Urinary bladder (tissue), 4 donors: ENCODE data around the gene PBX1. TPM values are rescaled to one million over a fixed set of nuclear protein-coding genes. Genes with fewer than 3 reads are reported as not detected.
A peak's percentile ranks its signal among the peaks of the same experiment; 100 is the strongest.
"Not testable (repeated sequence)": the region's sequence is repeated elsewhere in the genome, so short reads cannot be mapped to it uniquely, and the experiment has no call there.

Source experiments
- DNase-seq: peaks from one replicate; pipeline ENCODE4 v3.0.0-alpha.2; 2015; ENCODE audit errors: extremely low spot score
- H3K27ac ChIP-seq: one replicate; pipeline ENCODE4 v1.5.1; 2013; ENCODE audit warnings: low read depth, mild to moderate bottlenecking, moderate library complexity
- H3K36me3 ChIP-seq: one replicate; pipeline ENCODE4 v1.6.1; 2013; ENCODE audit warnings: mild to moderate bottlenecking, moderate library complexity; ENCODE audit not compliant: insufficient read depth
- H3K4me1 ChIP-seq: one replicate; pipeline ENCODE4 v1.6.1; 2013; ENCODE audit warnings: mild to moderate bottlenecking, moderate library complexity; ENCODE audit not compliant: insufficient read depth
- H3K4me3 ChIP-seq: one replicate; pipeline ENCODE4 v1.5.1; 2013; ENCODE audit warnings: low read depth, low read length
- WGBS: extraction: QIAGEN DNeasy Blood & Tissue Kit; methylation state at CpG from one replicate; pipeline ENCODE4 v1.1.7; 2013; 5-methylcytosine and 5-hydroxymethylcytosine counted together
- polyA plus RNA-seq: library from polyadenylated mRNA; stranded (reverse); fragments of 200-250 nt; gene quantifications from one replicate; pipeline ENCODE4 v1.2.3, GENCODE V29; 2013
- total RNA-seq: library from RNA; depleted of rRNA; stranded (reverse); fragments of >200 nt; gene quantifications from one replicate; pipeline ENCODE4 v1.2.3, GENCODE V29; 2014
- donor health status: healthy with polysubstance abuse.
- donor health status: healthy.

The PBX1 gene
- total RNA-seq: 241 TPM
- 67.8 TPM for polyA plus RNA-seq

GRCh38 chr1:164558461-164559341 lies at the start of gene PBX1:
PBX1 (plus strand) TSS chr1:164559184.
- no peaks in the 10 kb centered on the region for H3K4me1 ChIP-seq
- WGBS: under 1% methylated on average over 28 of the region's 28 CpGs
- peak; percentile 98 for DNase-seq
- peak within 1 kb of the TSS; percentile 73 for H3K27ac ChIP-seq
- no peaks in the 10 kb centered on the region for H3K36me3 ChIP-seq
- H3K4me3 ChIP-seq: peak within 1 kb of the TSS; percentile 84

- Histone ChIP-seq H3K4me3 (no peak overlapping the region), H3K27ac (no peak overlapping the region), H3K36me3 (no peaks in the 10 kb centered on the region), H3K4me1 (no peaks in the 10 kb centered on the region)
- no peak for DNase-seq
- 93% methylated on average over 1 of the region's 1 CpG for WGBS
These were observed 48.5 kb upstream of the PBX1 start for GRCh38 chr1:164510435-164510834.

- DNase-seq: no peak
- no peaks in the 10 kb centered on the region for H3K36me3 ChIP-seq
- WGBS: 87% methylated on average over 5 of the region's 5 CpGs
- peaks cover 3% of the 10 kb centered on the region for H3K4me1 ChIP-seq
- no peak overlapping the region for H3K27ac ChIP-seq
- H3K4me3 ChIP-seq: no peak overlapping the region
These were observed 47.8 kb upstream of the PBX1 start for GRCh38 chr1:164511001-164511705.

- Histone ChIP-seq H3K27ac (no peak overlapping the region), H3K4me3 (no peak overlapping the region), H3K4me1 (peaks cover 3% of the 10 kb centered on the region), H3K36me3 (no peaks in the 10 kb centered on the region)
- no peak for DNase-seq
- WGBS: 67% methylated on average over 2 of the region's 2 CpGs
These were observed 43.8 kb upstream of the PBX1 start for GRCh38 chr1:164515231-164515630.

- Histone ChIP-seq H3K4me3 (no peak overlapping the region), H3K36me3 (no peaks in the 10 kb centered on the region), H3K4me1 (peaks cover 3% of the 10 kb centered on the region), H3K27ac (no peak overlapping the region)
- peak; percentile 60 for DNase-seq
- WGBS: 63% methylated on average over 8 of the region's 8 CpGs
These were observed 43.2 kb upstream of the PBX1 start for GRCh38 chr1:164515711-164516331.

GRCh38 chr1:164516591-164516990 lies 42.4 kb upstream of the PBX1 start:
- no peaks in the 10 kb centered on the region for H3K36me3 ChIP-seq
- no peak overlapping the region for H3K4me3 ChIP-seq
- 86% methylated on average over 7 of the region's 7 CpGs for WGBS

GRCh38 chr1:164518692-164519332 lies 40.2 kb upstream of the PBX1 start:
- DNase-seq: no peak
- Histone ChIP-seq H3K4me1 (peaks cover 3% of the 10 kb centered on the region), H3K36me3 (no peaks in the 10 kb centered on the region), H3K27ac (no peak overlapping the region), H3K4me3 (no peak overlapping the region)
- 89% methylated on average over 3 of the region's 3 CpGs for WGBS

More at GRCh38 chr1:164516591-164516990, 42.4 kb upstream of the PBX1 start:
- no peak overlapping the region for H3K27ac ChIP-seq
- no peak for DNase-seq
- peaks cover 3% of the 10 kb centered on the region for H3K4me1 ChIP-seq

GRCh38 chr1:164519426-164519825 lies 39.6 kb upstream of the PBX1 start:
- Histone ChIP-seq H3K36me3 (no peaks in the 10 kb centered on the region), H3K4me1 (peaks cover 3% of the 10 kb centered on the region), H3K4me3 (no peak overlapping the region), H3K27ac (no peak overlapping the region)
- DNase-seq: no peak
- 79% methylated on average over 4 of the region's 4 CpGs for WGBS

GRCh38 chr1:164524810-164525209 lies 34.2 kb upstream of the PBX1 start:
- no peaks in the 10 kb centered on the region for H3K36me3 ChIP-seq
- no peak overlapping the region for H3K27ac ChIP-seq
- no peak for DNase-seq
- H3K4me3 ChIP-seq: no peak overlapping the region
- 76% methylated on average over 2 of the region's 2 CpGs for WGBS
- H3K4me1 ChIP-seq: no peaks in the 10 kb centered on the region

- no peak for DNase-seq
- WGBS: 75% methylated on average over 5 of the region's 5 CpGs
These were observed 23.9 kb upstream of the PBX1 start for GRCh38 chr1:164534863-164535610.

GRCh38 chr1:164552463-164552988 lies 6.5 kb upstream of the PBX1 start:
- not testable (repeated sequence) for DNase-seq, H3K4me1 ChIP-seq, H3K36me3 ChIP-seq, H3K27ac ChIP-seq, H3K4me3 ChIP-seq
- 93% methylated on average over 8 of the region's 8 CpGs for WGBS

More at GRCh38 chr1:164534863-164535610, 23.9 kb upstream of the PBX1 start:
- no peaks in the 10 kb centered on the region for H3K4me1 ChIP-seq
- H3K36me3 ChIP-seq: no peaks in the 10 kb centered on the region
- no peak overlapping the region for H3K27ac ChIP-seq
- no peak overlapping the region for H3K4me3 ChIP-seq

GRCh38 chr1:164557270-164557669 lies 1.7 kb upstream of the PBX1 start:
- no peak overlapping the region for H3K4me3 ChIP-seq
- DNase-seq: no peak
- H3K4me1 ChIP-seq: no peaks in the 10 kb centered on the region
- H3K27ac ChIP-seq: no peak overlapping the region
- WGBS: 86% methylated on average over 4 of the region's 4 CpGs
- no peaks in the 10 kb centered on the region for H3K36me3 ChIP-seq
